Gastroesophageal sphincter (tissue), 4 donors: Measurements from ENCODE around the gene CHCHD10. TPM values are rescaled to one million over a fixed set of nuclear protein-coding genes. Genes with fewer than 3 reads are reported as not detected.
A peak's percentile ranks its signal among the peaks of the same experiment; 100 is the strongest.

ENCODE experiments used
- ATAC-seq: fragments of 150-250 bp; one replicate; pipeline ENCODE4 v1.9.1; 2016; ENCODE audit warnings: mild to moderate bottlenecking, moderate library complexity
- H3K27ac ChIP-seq, 4 donors: fragments of 200-600 bp; sonication (generic) in 3 of 4; 1 replicate in 3 of 4; 2 replicates in 1 of 4; pipeline ENCODE4 v1.5.1; 2016 to 2019
- H3K27me3 ChIP-seq: fragments of 200-600 bp; sonication (generic); one replicate; pipeline ENCODE4 v1.5.1; 2019
- H3K36me3 ChIP-seq, 2 donors: fragments of 200-600 bp; sonication (generic); one replicate each; pipeline ENCODE4 v1.5.1; 2019; ENCODE audit warnings: control low read depth in 1 of 2
- H3K4me1 ChIP-seq, 3 donors: fragments of 200-600 bp; sonication (generic); 1 replicate in 2 of 3; 2 replicates in 1 of 3; pipeline ENCODE4 v1.5.1; 2016 to 2019; ENCODE audit warnings: control low read depth in 2 of 3
- H3K4me3 ChIP-seq, 2 donors: fragments of 200-600 bp; sonication (generic); one replicate each; pipeline ENCODE4 v1.5.1; 2019; ENCODE audit warnings: mild to moderate bottlenecking in 1 of 2, moderate library complexity in 1 of 2
- H3K9me3 ChIP-seq, 3 donors: fragments of 200-600 bp; sonication (generic); one replicate each; pipeline ENCODE4 v1.5.1; 2017 to 2019; ENCODE audit warnings: control low read depth in 2 of 3
- EP300 ChIP-seq: sonication (generic); formaldehyde crosslinking; IDR thresholded peaks from one replicate; pipeline ENCODE4 v1.6.1; 2017; ENCODE audit warnings: antibody characterized with exemption, mild to moderate bottlenecking
- POLR2A ChIP-seq, 2 donors: fragments of 450-650 bp; IDR thresholded peaks; one replicate each; pipeline ENCODE4 v1.6.1; 2017; ENCODE audit warnings: antibody characterized with exemption in 2 of 2, mild to moderate bottlenecking in 2 of 2, moderate library complexity in 1 of 2
- POLR2AphosphoS5 ChIP-seq: sonication (generic); formaldehyde crosslinking; IDR thresholded peaks from one replicate; pipeline ENCODE4 v1.6.1; 2017; ENCODE audit warnings: antibody characterized with exemption
- WGBS, 2 donors: methylation state at CpG; one replicate each; pipeline ENCODE4 v1.1.5; 2018; ENCODE audit warnings: low coverage in 1 of 2; 5-methylcytosine and 5-hydroxymethylcytosine counted together
- total RNA-seq, 4 donors: library from RNA; depleted of rRNA; stranded (reverse); fragments of >200 nt; gene quantifications; one replicate each; pipeline ENCODE4 v1.1.0, GENCODE V29; 2016
- TF ChIP-seq, protein P1 (sequence below), 4 experiments: fragments of 200-600 bp in 2 of 4; fragments of 450-650 bp in 2 of 4; sonication (generic) in 1 of 4; IDR thresholded peaks; one replicate each; pipeline ENCODE4 v1.5.1; 2017 to 2019; ENCODE audit warnings: antibody characterized with exemption in 4 of 4, mild to moderate bottlenecking in 2 of 4, moderate library complexity in 2 of 4

CHCHD10 gene
- total RNA-seq, 4 donors from 2014 or later: 2.0 to 40.6 (median 28.1) TPM

DNA sequence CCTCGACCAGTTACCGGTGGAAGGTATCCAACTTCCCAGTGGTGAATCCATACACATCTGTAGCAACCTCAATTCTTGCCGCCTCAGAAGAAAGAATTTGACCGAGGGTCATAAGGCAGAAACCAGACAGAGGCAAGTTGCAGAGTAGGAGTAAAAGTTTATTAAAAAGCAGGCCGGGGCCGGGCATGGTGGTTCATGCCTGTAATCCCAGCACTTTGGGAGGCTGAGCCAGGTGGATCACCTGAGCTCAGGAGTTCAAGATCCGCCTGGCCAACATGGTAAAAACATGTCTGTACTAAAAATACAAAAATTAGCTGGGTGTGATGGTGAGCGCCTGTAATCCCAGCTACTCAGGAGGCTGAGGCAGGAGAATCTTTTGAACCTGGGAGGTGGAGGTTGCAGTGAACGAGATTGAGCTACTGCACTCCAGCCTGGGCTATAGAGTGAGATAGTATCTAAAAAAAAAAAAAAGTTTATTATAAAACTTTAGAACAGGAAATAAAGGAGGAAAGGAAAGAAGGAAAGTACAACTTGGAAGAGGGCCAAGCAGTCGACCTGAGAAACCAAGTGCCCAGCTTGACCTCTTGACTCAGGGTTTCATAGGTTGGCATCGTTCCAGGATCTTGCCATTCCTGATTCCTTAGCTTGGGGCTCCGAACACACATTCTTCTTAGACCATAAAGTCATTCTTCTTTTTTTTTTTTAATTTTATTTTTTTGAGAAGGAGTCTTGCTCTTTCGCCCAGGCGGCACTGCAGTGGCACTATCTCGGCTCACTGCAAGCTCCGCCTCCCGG lies 49.2 kb downstream of the CHCHD10 start:
- no peak for ATAC-seq
- Histone ChIP-seq H3K9me3 (no peaks in the 10 kb centered on the region), H3K27me3 (no peaks in the 10 kb centered on the region), H3K27ac (no peak overlapping the region), H3K36me3 (peaks cover 0 to 16% of the 10 kb centered on the region in 2 donors), H3K4me1 (peaks cover 0 to 23% (median 8%) of the 10 kb centered on the region in 3 donors), H3K4me3 (no peak overlapping the region)
- 77 to 84% methylated on average over 8 to 15 of the region's 17 CpGs for WGBS, 2 donors
- TF ChIP-seq EP300: no peak
- no peak for TF ChIP-seq POLR2AphosphoS5
- TF ChIP-seq, protein P1, sequence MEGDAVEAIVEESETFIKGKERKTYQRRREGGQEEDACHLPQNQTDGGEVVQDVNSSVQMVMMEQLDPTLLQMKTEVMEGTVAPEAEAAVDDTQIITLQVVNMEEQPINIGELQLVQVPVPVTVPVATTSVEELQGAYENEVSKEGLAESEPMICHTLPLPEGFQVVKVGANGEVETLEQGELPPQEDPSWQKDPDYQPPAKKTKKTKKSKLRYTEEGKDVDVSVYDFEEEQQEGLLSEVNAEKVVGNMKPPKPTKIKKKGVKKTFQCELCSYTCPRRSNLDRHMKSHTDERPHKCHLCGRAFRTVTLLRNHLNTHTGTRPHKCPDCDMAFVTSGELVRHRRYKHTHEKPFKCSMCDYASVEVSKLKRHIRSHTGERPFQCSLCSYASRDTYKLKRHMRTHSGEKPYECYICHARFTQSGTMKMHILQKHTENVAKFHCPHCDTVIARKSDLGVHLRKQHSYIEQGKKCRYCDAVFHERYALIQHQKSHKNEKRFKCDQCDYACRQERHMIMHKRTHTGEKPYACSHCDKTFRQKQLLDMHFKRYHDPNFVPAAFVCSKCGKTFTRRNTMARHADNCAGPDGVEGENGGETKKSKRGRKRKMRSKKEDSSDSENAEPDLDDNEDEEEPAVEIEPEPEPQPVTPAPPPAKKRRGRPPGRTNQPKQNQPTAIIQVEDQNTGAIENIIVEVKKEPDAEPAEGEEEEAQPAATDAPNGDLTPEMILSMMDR (IDR thresholded peaks at IDR 0.05): no peak
- no peak for TF ChIP-seq POLR2A (IDR thresholded peaks at IDR 0.05)

DNA sequence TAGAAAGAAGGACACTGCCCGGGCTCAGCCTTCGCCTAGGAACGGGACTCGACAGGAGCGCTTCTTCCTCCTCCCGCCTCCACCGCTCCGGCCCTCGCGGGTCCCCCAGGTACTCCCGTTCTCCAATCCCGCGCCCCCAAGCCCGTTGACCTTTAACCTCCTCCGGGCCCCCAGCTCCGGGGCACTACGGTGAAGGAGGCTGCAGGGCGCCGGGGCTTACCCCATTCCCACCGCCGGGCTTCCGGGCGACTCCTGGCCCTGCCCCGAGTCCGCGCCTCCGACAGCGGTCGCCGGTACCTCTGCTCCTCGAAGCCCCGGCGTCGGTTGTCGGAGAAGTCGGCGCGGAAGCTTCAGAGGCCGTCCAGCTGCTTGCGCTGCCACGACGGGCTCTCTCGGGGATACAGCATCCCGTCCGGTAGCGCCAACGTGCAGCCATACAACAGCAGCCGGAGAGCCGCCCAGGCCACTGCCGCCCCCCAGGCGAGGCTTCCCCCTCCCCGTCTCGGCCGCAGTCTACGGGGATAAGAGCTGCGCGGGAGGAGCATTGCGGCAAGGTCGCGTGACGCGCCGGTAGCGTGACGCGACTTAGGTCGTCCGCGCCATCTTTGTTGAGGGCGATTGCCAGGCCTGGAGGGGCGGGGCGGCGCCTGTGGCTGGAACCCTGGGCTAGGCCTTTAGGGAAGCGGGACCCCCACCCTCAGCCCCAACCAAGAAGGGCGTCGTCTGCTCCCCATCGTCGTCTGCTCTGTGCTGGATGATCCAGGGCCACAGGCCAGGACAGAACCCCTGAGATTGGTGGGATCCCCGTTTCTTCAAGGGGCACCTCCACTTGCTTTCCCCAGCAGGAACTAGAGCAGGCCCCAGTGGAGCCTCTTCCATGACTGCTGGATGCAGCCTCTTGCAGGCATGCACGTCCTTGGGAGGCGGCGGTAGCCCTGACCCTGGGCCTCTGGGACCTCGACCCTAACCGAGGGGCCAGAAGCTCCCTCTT lies 50.7 kb downstream of the CHCHD10 start:
- H3K27me3 ChIP-seq: no peaks in the 10 kb centered on the region
- 0 to 11% methylated on average over 6 to 13 of the region's 84 CpGs for WGBS, 2 donors
- peaks cover 0 to 31% of the 10 kb centered on the region in 2 donors for H3K36me3 ChIP-seq
- H3K4me1 ChIP-seq: peaks cover 0 to 23% (median 8%) of the 10 kb centered on the region in 3 donors
- peak; percentile 96 for ATAC-seq
- H3K4me3 ChIP-seq: peak overlapping the region; percentile 64 to 91
- TF ChIP-seq EP300: no peak
- TF ChIP-seq, protein P1 (IDR thresholded peaks at IDR 0.05): no peak
- TF ChIP-seq POLR2AphosphoS5: peak; percentile 89
- peak; percentile 55 to 70 for TF ChIP-seq POLR2A (IDR thresholded peaks at IDR 0.05)
- H3K27ac ChIP-seq: peak overlapping the region; percentile 26 to 84 (median 82)
- no peaks in the 10 kb centered on the region for H3K9me3 ChIP-seq

Other genes with a start within 250 kb of the CHCHD10 start
- gene IGLL1, start 187.7 kb downstream of the CHCHD10 start, total RNA-seq: not detected
- gene DRICH1, start 135.7 kb downstream of the CHCHD10 start, total RNA-seq: 1 to 10 TPM in 1 of 4 donors, not detected in 3; 2.2 TPM
- under 1 TPM in 1 of 4 donors, not detected in 3; 0.27 TPM for gene RGL4, start 77.0 kb downstream of the CHCHD10 start, total RNA-seq
- 1 to 10 TPM; 3.5 to 8.0 (median 5.5) TPM for gene ZNF70, start 16.9 kb downstream of the CHCHD10 start, total RNA-seq
- 1 to 10 TPM in 1 of 4 donors, not detected in 3; 1.9 TPM for gene VPREB3, start 13.5 kb downstream of the CHCHD10 start, total RNA-seq
- gene C22orf15, start 5.0 kb downstream of the CHCHD10 start, total RNA-seq: under 1 TPM in 2 of 4 donors, not detected in 2; 0.54 to 0.81 TPM
- 10 to 100 TPM in 2 of 4 donors, 1 to 10 TPM in 2; 2.3 to 11.0 (median 9.7) TPM for gene MMP11, start 4.9 kb upstream of the CHCHD10 start, total RNA-seq
- 10 to 100 TPM; 27.9 to 58.8 (median 32.7) TPM for gene SMARCB1, start 19.0 kb upstream of the CHCHD10 start, total RNA-seq
- gene DERL3, start 71.0 kb upstream of the CHCHD10 start, total RNA-seq: 1 to 10 TPM in 1 of 4 donors, not detected in 3; 1.7 TPM
- 10 to 100 TPM in 3 of 4 donors, 1 to 10 TPM in 1; 7.3 to 39.8 (median 18.8) TPM for gene SLC2A11, start 89.9 kb upstream of the CHCHD10 start, total RNA-seq
- 100 to 1,000 TPM; 164 to 261 (median 237) TPM for gene MIF, start 126.4 kb upstream of the CHCHD10 start, total RNA-seq
- 10 to 100 TPM in 2 of 4 donors, not detected in 2; 10.8 to 12.3 TPM for gene GSTT2B, start 193.2 kb upstream of the CHCHD10 start, total RNA-seq
- gene DDTL, start 198.9 kb upstream of the CHCHD10 start, total RNA-seq: 1 to 10 TPM in 2 of 4 donors, not detected in 2; 2.2 to 3.4 TPM
- gene DDT, start 206.5 kb upstream of the CHCHD10 start, total RNA-seq: 100 to 1,000 TPM; 100 to 136 (median 123) TPM
- gene GSTT2, start 212.2 kb upstream of the CHCHD10 start, total RNA-seq: 1 to 10 TPM in 1 of 4 donors, not detected in 3; 3.0 TPM
- under 1 TPM in 1 of 4 donors, not detected in 3; 0.23 TPM for gene GSTT4, start 237.5 kb upstream of the CHCHD10 start, total RNA-seq
- 10 to 100 TPM; 37.9 to 75.4 (median 52.1) TPM for gene CABIN1, start 243.3 kb upstream of the CHCHD10 start, total RNA-seq